GM12875 (cell line): ENCODE data around the gene TMEM233.

Experiments used
- H3K4me3 ChIP-seq: one replicate; pipeline ENCODE4 v1.5.1; 2011; ENCODE audit warnings: low read depth, low read length, control low read depth
- CTCF ChIP-seq: IDR thresholded peaks from 2 replicates; pipeline ENCODE4 v1.5.1; 2011; ENCODE audit warnings: low read depth, mild to moderate bottlenecking, control low read depth, inconsistent platforms, low read length, moderate library complexity, borderline replicate concordance; ENCODE audit not compliant: insufficient read depth

TMEM233 gene

DNA sequence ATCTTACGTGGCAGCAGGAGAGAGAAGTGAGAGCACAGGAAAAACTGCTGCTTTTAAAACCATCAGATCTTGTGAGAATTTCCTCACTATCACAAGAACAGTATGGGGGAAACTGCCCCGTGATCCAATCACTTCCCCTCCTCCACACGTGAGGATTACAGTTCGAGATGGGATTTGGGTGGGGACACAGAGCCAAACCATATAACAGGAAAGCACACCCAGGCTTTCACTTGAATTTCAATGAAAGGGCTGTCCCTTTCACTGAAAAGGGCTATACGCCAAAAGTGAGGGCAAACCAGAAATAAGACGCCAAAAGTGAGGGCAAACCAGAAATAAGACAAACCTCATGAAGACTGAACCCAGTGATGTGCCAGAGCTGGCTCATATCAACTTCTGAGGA, 22.8 kb upstream of the TMEM233 start:
- TF ChIP-seq CTCF: no peak
- no peak overlapping the region for H3K4me3 ChIP-seq

- no peak for TF ChIP-seq CTCF
- no peak overlapping the region for H3K4me3 ChIP-seq
These were observed 20.5 kb upstream of the TMEM233 start for GRCh38 chr12:119573086-119573485.

DNA sequence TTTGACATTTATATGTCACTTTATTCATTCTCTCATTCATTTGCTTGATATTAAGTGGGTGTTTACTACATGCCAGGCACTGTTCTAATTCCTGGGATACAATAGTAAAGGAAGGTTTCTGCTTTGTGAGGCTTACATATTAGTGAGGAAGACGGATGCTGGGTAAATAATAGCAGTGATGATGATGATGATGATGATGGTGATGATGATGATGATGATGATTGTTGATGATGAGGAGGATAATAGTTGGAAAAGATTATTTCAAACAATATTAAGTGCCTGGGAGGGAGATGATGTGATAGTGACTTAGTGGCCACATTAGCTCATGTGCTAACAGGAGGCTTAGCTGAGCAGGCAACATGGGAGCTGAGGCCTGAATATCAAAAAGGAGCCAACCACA, 19.3 kb upstream of the TMEM233 start:
- no peak for TF ChIP-seq CTCF
- H3K4me3 ChIP-seq: no peak overlapping the region

- no peak overlapping the region for H3K4me3 ChIP-seq
- no peak for TF ChIP-seq CTCF
These were observed 17.3 kb upstream of the TMEM233 start for GRCh38 chr12:119576118-119576810.

DNA sequence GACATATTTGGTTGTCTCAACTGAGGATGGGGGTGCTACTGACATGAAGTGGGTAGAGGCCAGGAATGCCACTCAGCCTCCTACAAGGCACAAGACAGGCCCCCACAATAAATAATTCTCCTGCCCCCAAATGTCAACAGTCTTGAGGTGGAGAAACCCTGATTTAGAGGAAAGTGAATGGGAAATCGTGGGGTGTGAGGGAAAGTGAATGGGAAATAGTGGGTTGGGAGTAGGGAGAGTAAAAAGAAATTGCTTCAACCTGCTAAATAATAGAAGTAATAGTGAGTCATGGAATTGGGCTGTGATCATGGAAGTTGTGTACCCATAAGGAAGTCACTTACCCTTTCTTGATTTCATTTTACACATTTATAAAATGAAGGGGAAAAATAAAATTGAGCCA, 16.7 kb upstream of the TMEM233 start:
- no peak for TF ChIP-seq CTCF

GRCh38 chr12:119578112-119578511, 15.5 kb upstream of the TMEM233 start:
- TF ChIP-seq CTCF: no peak
- no peak overlapping the region for H3K4me3 ChIP-seq

More for the DNA sequence above, 16.7 kb upstream of the TMEM233 start:
- H3K4me3 ChIP-seq: no peak overlapping the region

GRCh38 chr12:119589097-119589496, 4.5 kb upstream of the TMEM233 start:
- TF ChIP-seq CTCF: no peak
- no peak overlapping the region for H3K4me3 ChIP-seq
